ENCODE results near the gene EVI2B. TPM values are rescaled to one million over a fixed set of nuclear protein-coding genes. Genes with fewer than 3 reads are reported as not detected.
"Not testable (repeated sequence)": the region's sequence is repeated elsewhere in the genome, so short reads cannot be mapped to it uniquely, and the experiment has no call there.

EVI2B gene
- polyA plus RNA-seq, 1 experiment = 0.41 TPM

GRCh38 chr17:31318298-31318801 is 4.5 kb upstream of the EVI2B start:
- no peaks in the 10 kb centered on the region for H3K9me3 ChIP-seq (ENCODE audit: control insufficient read depth, insufficient read depth, low read length)
- no peak overlapping the region for H3K27ac ChIP-seq (ENCODE audit: low read depth, low read length)
- H3K27me3 ChIP-seq (ENCODE audit: control insufficient read depth, insufficient read depth, low read length) = no peaks in the 10 kb centered on the region
- ChIA-PET CTCF (no interaction called here), POLR2A (interaction anchor here (0.7 kb wide), 1 partner anchor 50 kb away, joined by 3 read pairs; no protein-coding TSS in a partner anchor)
- DNase-seq (ENCODE audit: low read depth, low spot score) = peak; percentile 55
- no peak overlapping the region for H3K4me3 ChIP-seq (ENCODE audit: low read depth, low read length)
- no peak for TF ChIP-seq CTCF (IDR thresholded peaks at IDR 0.05; ENCODE audit: low read depth, low read length)

- no peak for TF ChIP-seq CTCF (IDR thresholded peaks at IDR 0.05; ENCODE audit: low read depth, low read length)
- CTCF ChIA-PET = no interaction called here
- Histone ChIP-seq H3K9me3 (ENCODE audit: control insufficient read depth, insufficient read depth, low read length) (no peaks in the 10 kb centered on the region), H3K4me3 (ENCODE audit: low read depth, low read length) (no peak overlapping the region), H3K27me3 (ENCODE audit: control insufficient read depth, insufficient read depth, low read length) (no peaks in the 10 kb centered on the region), H3K27ac (ENCODE audit: low read depth, low read length) (no peak overlapping the region)
- POLR2A ChIA-PET = no interaction called here
- no peak for DNase-seq (ENCODE audit: low read depth, low spot score)
Measured at GRCh38 chr17:31314782-31315100, 887 bp upstream of the EVI2B start.

GRCh38 chr17:31312223-31312622 is 1.6 kb downstream of the EVI2B start:
- H3K27ac ChIP-seq (ENCODE audit: low read depth, low read length); DNase-seq (ENCODE audit: low read depth, low spot score); H3K4me3 ChIP-seq (ENCODE audit: low read depth, low read length); H3K9me3 ChIP-seq (ENCODE audit: control insufficient read depth, insufficient read depth, low read length); CTCF ChIA-PET; POLR2A ChIA-PET; H3K27me3 ChIP-seq (ENCODE audit: control insufficient read depth, insufficient read depth, low read length): not testable (repeated sequence)

GRCh38 chr17:31311526-31311925 is 2.3 kb downstream of the EVI2B start:
- Histone ChIP-seq H3K27ac (ENCODE audit: low read depth, low read length) (no peak overlapping the region), H3K27me3 (ENCODE audit: control insufficient read depth, insufficient read depth, low read length) (no peaks in the 10 kb centered on the region), H3K9me3 (ENCODE audit: control insufficient read depth, insufficient read depth, low read length) (no peaks in the 10 kb centered on the region), H3K4me3 (ENCODE audit: low read depth, low read length) (no peak overlapping the region)
- no peak for DNase-seq (ENCODE audit: low read depth, low spot score)
- POLR2A ChIA-PET = no interaction called here
- CTCF ChIA-PET = no interaction called here
- TF ChIP-seq CTCF (IDR thresholded peaks at IDR 0.05; ENCODE audit: low read depth, low read length) = no peak

GRCh38 chr17:31310886-31311285 is 3.0 kb downstream of the EVI2B start:
- Histone ChIP-seq H3K4me3 (ENCODE audit: low read depth, low read length) (no peak overlapping the region), H3K9me3 (ENCODE audit: control insufficient read depth, insufficient read depth, low read length) (no peaks in the 10 kb centered on the region), H3K27ac (ENCODE audit: low read depth, low read length) (no peak overlapping the region), H3K27me3 (ENCODE audit: control insufficient read depth, insufficient read depth, low read length) (no peaks in the 10 kb centered on the region)
- TF ChIP-seq CTCF (IDR thresholded peaks at IDR 0.05; ENCODE audit: low read depth, low read length) = no peak
- CTCF ChIA-PET = no interaction called here
- POLR2A ChIA-PET = no interaction called here
- DNase-seq (ENCODE audit: low read depth, low spot score) = no peak

- TF ChIP-seq CTCF (IDR thresholded peaks at IDR 0.05; ENCODE audit: low read depth, low read length) = no peak
- H3K27ac ChIP-seq (ENCODE audit: low read depth, low read length) = no peak overlapping the region
Measured at GRCh38 chr17:31310260-31310659, 3.6 kb downstream of the EVI2B start.

More at GRCh38 chr17:31310260-31310659, 3.6 kb downstream of the EVI2B start:
- ChIA-PET CTCF (no interaction called here), POLR2A (no interaction called here)
- H3K27me3 ChIP-seq (ENCODE audit: control insufficient read depth, insufficient read depth, low read length) = no peaks in the 10 kb centered on the region
- DNase-seq (ENCODE audit: low read depth, low spot score) = no peak
- no peak overlapping the region for H3K4me3 ChIP-seq (ENCODE audit: low read depth, low read length)
- H3K9me3 ChIP-seq (ENCODE audit: control insufficient read depth, insufficient read depth, low read length) = no peaks in the 10 kb centered on the region

Measured in AG04450 (cell line).